Panc1 (cell line): ENCODE data around the gene GALNT10.

Source experiments
- TF ChIP-seq, protein P1 (sequence below): fragments of 450-650 bp; IDR thresholded peaks from 2 replicates; pipeline ENCODE4 v1.5.1; 2017; ENCODE audit warnings: mild to moderate bottlenecking
- TF ChIP-seq, protein P2 (sequence below), 2 experiments: IDR thresholded peaks; 2 replicates each; pipeline ENCODE4 v1.6.1; 2011 to 2012; ENCODE audit warnings: low read depth in 2 of 2, control low read depth in 1 of 2, low read length in 1 of 2, mild to moderate bottlenecking in 1 of 2, moderate library complexity in 1 of 2; ENCODE audit not compliant: insufficient read depth in 1 of 2

DNA sequence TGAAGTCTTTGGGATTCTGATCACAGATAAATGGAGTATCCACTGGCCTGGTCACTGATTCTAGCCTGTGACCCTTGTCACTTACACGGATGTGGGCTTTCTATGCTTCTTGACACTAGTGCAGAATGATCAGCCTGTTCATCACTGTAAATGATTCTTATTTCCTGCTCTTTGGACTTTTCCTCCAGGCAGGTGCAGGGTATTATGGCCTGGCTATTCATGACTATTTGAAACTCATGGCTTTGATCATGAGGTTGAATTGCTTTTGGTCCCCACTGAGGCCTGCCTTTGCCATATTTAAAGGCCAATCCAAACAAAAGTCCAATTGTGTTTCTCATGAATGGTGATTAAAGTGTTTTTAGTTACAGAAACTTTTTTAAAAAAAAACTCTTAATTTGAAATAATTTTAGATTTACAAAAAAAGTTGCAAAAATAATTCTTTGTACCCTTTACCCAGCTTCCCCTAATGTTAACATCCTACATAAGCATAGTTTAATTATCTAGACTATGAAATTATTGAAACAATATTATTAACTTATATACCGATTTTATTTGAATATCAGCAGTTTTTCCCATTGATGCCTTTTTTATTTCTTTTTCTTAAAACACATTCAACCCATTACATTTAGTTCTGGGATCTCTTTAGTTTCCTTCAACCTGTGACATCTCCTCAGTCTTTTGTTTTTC, 68.1 kb downstream of the GALNT10 start:
- TF ChIP-seq, protein P1, sequence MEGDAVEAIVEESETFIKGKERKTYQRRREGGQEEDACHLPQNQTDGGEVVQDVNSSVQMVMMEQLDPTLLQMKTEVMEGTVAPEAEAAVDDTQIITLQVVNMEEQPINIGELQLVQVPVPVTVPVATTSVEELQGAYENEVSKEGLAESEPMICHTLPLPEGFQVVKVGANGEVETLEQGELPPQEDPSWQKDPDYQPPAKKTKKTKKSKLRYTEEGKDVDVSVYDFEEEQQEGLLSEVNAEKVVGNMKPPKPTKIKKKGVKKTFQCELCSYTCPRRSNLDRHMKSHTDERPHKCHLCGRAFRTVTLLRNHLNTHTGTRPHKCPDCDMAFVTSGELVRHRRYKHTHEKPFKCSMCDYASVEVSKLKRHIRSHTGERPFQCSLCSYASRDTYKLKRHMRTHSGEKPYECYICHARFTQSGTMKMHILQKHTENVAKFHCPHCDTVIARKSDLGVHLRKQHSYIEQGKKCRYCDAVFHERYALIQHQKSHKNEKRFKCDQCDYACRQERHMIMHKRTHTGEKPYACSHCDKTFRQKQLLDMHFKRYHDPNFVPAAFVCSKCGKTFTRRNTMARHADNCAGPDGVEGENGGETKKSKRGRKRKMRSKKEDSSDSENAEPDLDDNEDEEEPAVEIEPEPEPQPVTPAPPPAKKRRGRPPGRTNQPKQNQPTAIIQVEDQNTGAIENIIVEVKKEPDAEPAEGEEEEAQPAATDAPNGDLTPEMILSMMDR: no peak
- TF ChIP-seq, protein P2, sequence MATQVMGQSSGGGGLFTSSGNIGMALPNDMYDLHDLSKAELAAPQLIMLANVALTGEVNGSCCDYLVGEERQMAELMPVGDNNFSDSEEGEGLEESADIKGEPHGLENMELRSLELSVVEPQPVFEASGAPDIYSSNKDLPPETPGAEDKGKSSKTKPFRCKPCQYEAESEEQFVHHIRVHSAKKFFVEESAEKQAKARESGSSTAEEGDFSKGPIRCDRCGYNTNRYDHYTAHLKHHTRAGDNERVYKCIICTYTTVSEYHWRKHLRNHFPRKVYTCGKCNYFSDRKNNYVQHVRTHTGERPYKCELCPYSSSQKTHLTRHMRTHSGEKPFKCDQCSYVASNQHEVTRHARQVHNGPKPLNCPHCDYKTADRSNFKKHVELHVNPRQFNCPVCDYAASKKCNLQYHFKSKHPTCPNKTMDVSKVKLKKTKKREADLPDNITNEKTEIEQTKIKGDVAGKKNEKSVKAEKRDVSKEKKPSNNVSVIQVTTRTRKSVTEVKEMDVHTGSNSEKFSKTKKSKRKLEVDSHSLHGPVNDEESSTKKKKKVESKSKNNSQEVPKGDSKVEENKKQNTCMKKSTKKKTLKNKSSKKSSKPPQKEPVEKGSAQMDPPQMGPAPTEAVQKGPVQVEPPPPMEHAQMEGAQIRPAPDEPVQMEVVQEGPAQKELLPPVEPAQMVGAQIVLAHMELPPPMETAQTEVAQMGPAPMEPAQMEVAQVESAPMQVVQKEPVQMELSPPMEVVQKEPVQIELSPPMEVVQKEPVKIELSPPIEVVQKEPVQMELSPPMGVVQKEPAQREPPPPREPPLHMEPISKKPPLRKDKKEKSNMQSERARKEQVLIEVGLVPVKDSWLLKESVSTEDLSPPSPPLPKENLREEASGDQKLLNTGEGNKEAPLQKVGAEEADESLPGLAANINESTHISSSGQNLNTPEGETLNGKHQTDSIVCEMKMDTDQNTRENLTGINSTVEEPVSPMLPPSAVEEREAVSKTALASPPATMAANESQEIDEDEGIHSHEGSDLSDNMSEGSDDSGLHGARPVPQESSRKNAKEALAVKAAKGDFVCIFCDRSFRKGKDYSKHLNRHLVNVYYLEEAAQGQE (IDR thresholded peaks at IDR 0.05; ENCODE audit: insufficient read depth in 1 of 2, low read depth in 2 of 2, low read length in 1 of 2): no peak
